ENCODE measurements around the gene APMAP.

DNA sequence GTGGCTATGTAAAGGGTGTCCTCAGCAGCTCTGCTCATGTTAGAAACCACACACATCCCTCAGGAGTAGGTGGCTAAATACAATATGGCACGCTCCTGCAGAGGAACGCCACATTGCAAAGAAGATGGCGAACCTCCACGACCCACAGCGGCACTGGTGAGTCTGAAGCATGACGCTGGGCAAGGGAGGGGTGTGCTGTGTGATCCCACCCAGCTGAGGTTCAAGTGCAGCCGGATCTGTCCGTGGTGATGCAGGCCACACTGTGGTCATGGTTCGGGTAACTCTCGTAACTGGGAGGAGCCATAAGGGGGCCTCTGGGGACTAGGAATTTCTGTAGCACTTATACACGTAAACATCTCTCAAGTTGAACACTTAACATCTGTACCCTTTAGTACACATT lies 23.4 kb upstream of the APMAP start:
- no peak for TF ChIP-seq POLR2AphosphoS5 (IDR thresholded peaks at IDR 0.05; ENCODE audit: low read depth, low read length)
- no peak for TF ChIP-seq SIN3A (IDR thresholded peaks at IDR 0.05; ENCODE audit: borderline replicate concordance, insufficient read depth, low read length)
- TF ChIP-seq REST (IDR thresholded peaks at IDR 0.05; ENCODE audit: insufficient read depth in 1 of 2, low read depth in 2 of 2, low read length in 2 of 2): no peak

All from PFSK-1 (cell line).